Panc1 (cell line): ENCODE measurements around the gene AGAP4. TPM values are rescaled to one million over a fixed set of nuclear protein-coding genes. Genes with fewer than 3 reads are reported as not detected.
"Not testable (repeated sequence)": the region's sequence is repeated elsewhere in the genome, so short reads cannot be mapped to it uniquely, and the experiment has no call there.

Experiments
- ATAC-seq: fragments of 200-7000 bp; cut with Tn5 transposase; 2 replicates; pipeline ENCODE4 v1.9.1; 2020; ENCODE audit warnings: mild to moderate bottlenecking, moderate library complexity
- BruUV-seq: library from RNA; stranded (reverse); fragments of 400-500 nt; replicated peaks from 2 replicates; lab custom pipeline; 2021; lab: Mats Ljungman, UMichigan
- CTCF ChIA-PET: fragments of 300-600 bp; sonication (Branson Sonifier 250); formaldehyde crosslinking; loops from one replicate; lab custom pipeline; 2022; ENCODE audit warnings: antibody characterized with exemption; lab: Charles Lee
- POLR2A ChIA-PET: fragments of 300-600 bp; sonication (Branson Sonifier 250); formaldehyde crosslinking; loops from one replicate; lab custom pipeline; 2022; ENCODE audit warnings: antibody characterized with exemption; lab: Charles Lee
- DNase-seq: peaks from one replicate; pipeline ENCODE4 v3.0.0-alpha.2; 2010; ENCODE audit warnings: low read depth, low spot score
- H3K27ac ChIP-seq: 2 replicates; pipeline ENCODE4 v1.5.1; 2011; ENCODE audit warnings: mild to moderate bottlenecking, low read length, inconsistent platforms
- H3K27me3 ChIP-seq: fragments of 200-500 bp; sonication (Bioruptor generic); 2 replicates; pipeline ENCODE4 v1.6.0; 2014; ENCODE audit warnings: low read length, inconsistent platforms; ENCODE audit not compliant: control insufficient read depth, insufficient read depth
- H3K36me3 ChIP-seq: fragments of 200-500 bp; sonication (Bioruptor generic); 2 replicates; pipeline ENCODE4 v1.5.1; 2014; ENCODE audit warnings: inconsistent platforms, mild to moderate bottlenecking, low read length, moderate library complexity; ENCODE audit not compliant: control insufficient read depth, insufficient read depth
- H3K4me1 ChIP-seq: 2 replicates; pipeline ENCODE4 v1.5.1; 2011; ENCODE audit warnings: inconsistent platforms, mild to moderate bottlenecking, low read length, moderate library complexity; ENCODE audit not compliant: control insufficient read depth, insufficient read depth
- H3K4me3 ChIP-seq, 2 experiments: 2 replicates each; pipeline ENCODE4 v1.5.1; 2011 to 2012; ENCODE audit warnings: low read depth in 2 of 2, low read length in 2 of 2, mild to moderate bottlenecking in 2 of 2, inconsistent platforms in 1 of 2, moderate library complexity in 1 of 2
- H3K9me3 ChIP-seq: fragments of 200-500 bp; sonication (Bioruptor generic); 2 replicates; pipeline ENCODE4 v1.5.1; 2014; ENCODE audit warnings: low read depth, mild to moderate bottlenecking, inconsistent platforms, low read length, moderate library complexity; ENCODE audit not compliant: control insufficient read depth, insufficient read depth
- CTCF ChIP-seq: fragments of 450-650 bp; IDR thresholded peaks from 2 replicates; pipeline ENCODE4 v1.5.1; 2017; ENCODE audit warnings: mild to moderate bottlenecking
- POLR2AphosphoS5 ChIP-seq: IDR thresholded peaks from 2 replicates; pipeline ENCODE4 v1.6.1; 2012; ENCODE audit warnings: mild to moderate bottlenecking, low read depth, low read length, moderate library complexity
- REST ChIP-seq, 2 experiments: IDR thresholded peaks; 2 replicates each; pipeline ENCODE4 v1.6.1; 2011 to 2012; ENCODE audit warnings: low read depth in 2 of 2, control low read depth in 1 of 2, low read length in 1 of 2, mild to moderate bottlenecking in 1 of 2, moderate library complexity in 1 of 2; ENCODE audit not compliant: insufficient read depth in 1 of 2
- SIN3A ChIP-seq: IDR thresholded peaks from 2 replicates; pipeline ENCODE4 v1.6.1; 2012; ENCODE audit warnings: low read depth, mild to moderate bottlenecking, low read length, moderate library complexity, borderline replicate concordance; ENCODE audit not compliant: insufficient read depth
- TCF7L2 ChIP-seq: IDR thresholded peaks from 2 replicates; pipeline ENCODE4 v1.6.1; 2011; ENCODE audit warnings: mild to moderate bottlenecking, low read depth, low read length, inconsistent platforms
- in situ Hi-C: cut with HindIII; loops from 2 replicates; pipeline ENCODE4 v1.10.0; 2016; ENCODE audit warnings: low sequenced_read_pairs, low pct_unique_long_range_greater_than_20kb
- intact Hi-C: fragments of 100-400 bp; cut with micrococcal nuclease; formaldehyde crosslinking; loops from one replicate; pipeline ENCODE4 v1.10.0; 2022; ENCODE audit not compliant: unreplicated experiment
- total RNA-seq: library from RNA; stranded (reverse); gene quantifications from one replicate; pipeline ENCODE4 v1.2.1, GENCODE V29; 2021; ENCODE audit not compliant: unreplicated experiment

The AGAP4 gene
- total RNA-seq, 1 experiment from 2014 or later = 18.1 TPM

- POLR2A ChIA-PET, CTCF ChIA-PET, ATAC-seq, intact Hi-C loops, H3K27ac ChIP-seq, H3K27me3 ChIP-seq, H3K9me3 ChIP-seq, H3K36me3 ChIP-seq, BruUV-seq, in situ Hi-C loops, H3K4me3 ChIP-seq, DNase-seq, H3K4me1 ChIP-seq: not testable (repeated sequence)
Measured at GRCh38 chr10:45857931-45858330, 10.6 kb upstream of the AGAP4 start.

GRCh38 chr10:45848467-45848866 lies 1.2 kb upstream of the AGAP4 start:
- intact Hi-C loops, H3K4me1 ChIP-seq, H3K4me3 ChIP-seq, in situ Hi-C loops, H3K36me3 ChIP-seq, ATAC-seq, H3K27me3 ChIP-seq, POLR2A ChIA-PET, H3K9me3 ChIP-seq, DNase-seq, BruUV-seq, H3K27ac ChIP-seq, CTCF ChIA-PET: not testable (repeated sequence)

- ATAC-seq, H3K4me1 ChIP-seq, H3K4me3 ChIP-seq, BruUV-seq, in situ Hi-C loops, H3K9me3 ChIP-seq, POLR2A ChIA-PET, H3K27ac ChIP-seq, DNase-seq, intact Hi-C loops, CTCF ChIA-PET, H3K27me3 ChIP-seq, H3K36me3 ChIP-seq: not testable (repeated sequence)
Measured at GRCh38 chr10:45822918-45823317, 24.4 kb downstream of the AGAP4 start.

- H3K4me3 ChIP-seq, intact Hi-C loops, H3K27me3 ChIP-seq, in situ Hi-C loops, POLR2A ChIA-PET, DNase-seq, BruUV-seq, H3K9me3 ChIP-seq, H3K27ac ChIP-seq, CTCF ChIA-PET, H3K36me3 ChIP-seq, H3K4me1 ChIP-seq, ATAC-seq: not testable (repeated sequence)
Measured at GRCh38 chr10:45820107-45820830, 27.0 kb downstream of the AGAP4 start.

- DNase-seq = no peak
- no peaks in the 10 kb centered on the region for H3K36me3 ChIP-seq
- no TSS peak for BruUV-seq
- ATAC-seq = no peak
- no peaks in the 10 kb centered on the region for H3K9me3 ChIP-seq
- in situ Hi-C loops (no loop called here), intact Hi-C loops (no loop called here)
- TF ChIP-seq POLR2AphosphoS5 (no peak), TCF7L2 (no peak), SIN3A (no peak), REST (IDR thresholded peaks at IDR 0.05; ENCODE audit: insufficient read depth in 1 of 2, low read depth in 2 of 2, low read length in 1 of 2) (no peak), CTCF (no peak)
- ChIA-PET CTCF (no interaction called here), POLR2A (no interaction called here)
- no peak overlapping the region for H3K4me3 ChIP-seq
- H3K27me3 ChIP-seq = no peaks in the 10 kb centered on the region
- H3K27ac ChIP-seq = no peak overlapping the region
- H3K4me1 ChIP-seq = no peaks in the 10 kb centered on the region
Measured at GRCh38 chr10:45819552-45819951, 27.7 kb downstream of the AGAP4 start.
